Measurements from ENCODE around the gene ROBO1.

ROBO1 gene

DNA sequence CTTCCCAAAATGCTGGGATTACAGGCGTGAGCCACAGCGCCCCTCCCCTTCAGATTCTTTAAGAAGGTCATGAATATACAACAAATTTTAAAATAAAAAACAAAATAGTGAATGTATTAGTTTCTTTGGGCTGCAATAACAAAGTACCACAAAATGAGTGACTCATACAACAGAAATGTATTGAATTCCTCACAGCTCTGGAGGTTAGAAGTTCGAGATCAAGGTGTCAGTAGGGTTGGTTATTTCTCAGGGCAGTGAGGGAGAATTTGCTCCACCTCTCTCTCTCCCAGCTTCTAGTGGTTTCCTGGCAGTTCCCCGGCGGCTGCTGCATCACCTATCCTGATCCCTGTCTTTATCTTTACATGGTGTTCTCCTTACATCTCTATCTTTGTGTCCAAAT lies 804.0 kb downstream of the ROBO1 start:
- no peak for DNase-seq

DNA sequence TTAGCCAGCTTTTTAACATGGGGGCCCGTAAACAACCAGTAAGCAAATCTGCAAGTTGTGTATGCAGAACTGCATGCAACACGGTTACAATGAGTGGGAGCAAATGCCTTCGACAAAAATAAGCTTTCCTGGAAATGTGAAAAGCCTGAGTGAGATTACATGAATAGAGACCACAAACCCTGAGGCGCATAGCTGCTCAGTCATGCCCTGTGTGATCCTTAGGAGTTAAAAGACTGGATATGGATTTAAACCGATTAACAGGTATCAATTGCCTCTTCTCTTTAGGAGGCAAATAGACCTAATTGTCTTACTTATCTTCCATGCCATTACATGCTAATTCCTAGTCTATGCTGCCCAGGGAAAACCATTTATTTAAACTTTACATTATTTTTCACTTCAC lies 810.3 kb downstream of the ROBO1 start:
- DNase-seq = no peak

DNA sequence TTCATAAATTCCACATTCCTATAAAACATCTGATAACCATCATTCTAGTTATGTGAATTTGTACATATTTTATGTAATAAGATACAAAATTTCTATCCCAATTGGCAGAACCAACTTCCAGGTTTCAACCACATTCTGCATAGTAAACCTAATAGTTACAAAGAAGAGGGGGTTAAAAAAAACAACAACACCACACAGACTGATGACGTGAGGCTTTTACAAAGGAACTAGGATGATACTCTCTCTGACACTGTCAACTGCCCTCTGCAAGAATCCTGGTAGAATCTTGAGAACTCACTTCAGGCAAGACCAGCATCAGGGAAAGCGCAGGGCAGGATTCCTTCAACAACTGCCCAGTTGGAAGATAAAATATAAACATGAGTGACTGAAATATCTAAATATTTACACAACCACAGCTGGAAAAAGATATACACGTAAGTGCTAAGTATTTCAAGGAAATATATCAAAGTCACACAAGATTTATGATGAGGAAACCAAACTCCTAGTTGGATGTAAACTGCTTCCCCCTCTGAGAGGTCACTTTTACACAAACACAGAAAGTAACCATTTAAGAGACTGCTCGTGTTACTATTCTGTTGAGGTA lies 816.4 kb downstream of the ROBO1 start:
- no peak for DNase-seq

DNA sequence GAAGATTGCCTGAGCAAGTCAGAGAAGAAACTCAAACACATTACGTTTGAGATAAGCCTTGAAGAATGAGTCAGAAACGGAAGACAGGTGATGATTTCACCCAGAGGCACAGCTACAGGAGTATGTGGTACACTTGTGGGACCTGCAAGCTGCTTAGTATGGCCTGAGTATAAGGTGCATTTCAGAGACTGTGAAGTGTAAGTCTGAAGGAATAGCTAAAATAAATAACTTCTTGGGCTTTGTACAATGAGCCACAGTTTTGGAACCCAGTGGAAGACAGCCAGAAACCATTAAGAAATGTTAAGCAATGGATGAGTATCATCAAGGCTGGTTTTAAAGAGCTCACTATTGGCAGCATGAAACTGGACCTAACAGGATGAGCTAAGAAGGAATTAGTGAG lies 826.2 kb downstream of the ROBO1 start:
- DNase-seq = no peak

DNA sequence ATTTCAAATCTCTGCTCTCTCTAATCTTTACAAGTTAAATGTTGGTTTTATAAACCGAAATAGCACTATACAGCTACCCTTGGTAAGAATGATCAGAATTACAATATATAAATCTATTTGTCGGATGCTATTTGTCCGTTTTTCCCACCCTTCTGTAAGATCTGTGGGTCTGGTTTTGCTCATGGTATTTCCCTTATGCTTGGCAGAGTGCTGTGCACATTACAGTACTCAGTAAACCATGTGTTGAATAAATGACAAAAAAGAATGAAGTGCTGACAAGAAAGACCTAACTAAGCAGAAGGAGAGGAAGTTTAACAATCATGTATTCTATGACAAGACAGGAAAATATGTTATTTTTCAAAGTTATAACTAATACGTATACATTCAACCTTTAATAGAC lies 827.2 kb downstream of the ROBO1 start:
- DNase-seq = no peak

DNA sequence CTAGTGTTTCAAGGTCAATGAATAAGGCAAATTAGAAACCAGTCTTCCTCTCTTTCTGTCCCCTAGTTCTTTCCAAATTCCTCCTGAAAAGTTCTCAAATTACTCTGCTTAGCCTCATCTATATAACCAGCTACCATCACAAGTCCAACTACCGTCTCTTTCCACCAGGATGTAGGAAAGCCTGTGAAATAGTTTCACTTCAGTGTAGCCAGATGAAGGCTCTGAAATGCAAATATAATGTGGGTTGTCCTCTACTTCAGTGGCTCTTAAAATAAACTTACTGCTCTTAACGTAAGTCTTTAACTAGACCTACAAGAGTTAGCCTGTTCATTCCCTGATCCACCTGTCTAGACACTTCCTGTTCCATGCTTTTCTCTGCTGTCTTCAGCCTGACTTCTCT lies 827.7 kb downstream of the ROBO1 start:
- no peak for DNase-seq

DNA sequence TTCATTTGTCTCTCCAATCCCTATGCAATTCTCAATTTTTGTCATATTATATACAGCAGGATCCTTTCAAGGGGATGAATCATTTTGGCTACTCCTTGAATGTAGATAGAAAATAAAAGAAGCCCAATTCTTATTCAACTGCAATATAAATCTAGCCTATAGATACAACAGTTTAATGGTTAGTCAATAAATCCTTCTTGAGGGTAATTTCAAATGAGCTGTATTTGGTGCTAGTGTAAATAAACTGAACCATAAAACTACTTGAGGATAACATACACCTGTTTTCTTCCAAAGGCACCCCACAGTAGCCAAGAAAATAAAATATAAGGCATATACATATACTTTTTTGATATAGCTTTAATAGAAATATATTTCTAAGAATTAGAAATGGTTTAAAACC lies 830.3 kb downstream of the ROBO1 start:
- DNase-seq = no peak

DNA sequence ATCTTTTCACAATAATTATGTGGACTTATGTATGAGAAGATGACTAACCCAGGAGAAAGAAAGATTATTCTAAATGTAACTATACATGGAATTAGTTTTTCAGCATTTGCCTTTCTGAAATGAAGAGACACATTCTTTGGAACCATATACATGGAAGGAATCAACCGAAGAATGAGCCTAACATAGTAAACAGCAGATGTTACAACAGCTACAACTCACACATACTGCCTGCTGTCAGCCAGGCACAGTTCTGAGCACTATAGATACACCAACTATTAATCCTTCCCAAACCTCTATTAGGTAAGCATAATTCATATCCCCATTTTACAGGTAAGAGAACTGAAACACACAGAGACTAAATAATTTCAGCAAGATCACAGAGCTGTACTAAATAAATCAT lies 840.0 kb downstream of the ROBO1 start:
- no peak for DNase-seq

DNA sequence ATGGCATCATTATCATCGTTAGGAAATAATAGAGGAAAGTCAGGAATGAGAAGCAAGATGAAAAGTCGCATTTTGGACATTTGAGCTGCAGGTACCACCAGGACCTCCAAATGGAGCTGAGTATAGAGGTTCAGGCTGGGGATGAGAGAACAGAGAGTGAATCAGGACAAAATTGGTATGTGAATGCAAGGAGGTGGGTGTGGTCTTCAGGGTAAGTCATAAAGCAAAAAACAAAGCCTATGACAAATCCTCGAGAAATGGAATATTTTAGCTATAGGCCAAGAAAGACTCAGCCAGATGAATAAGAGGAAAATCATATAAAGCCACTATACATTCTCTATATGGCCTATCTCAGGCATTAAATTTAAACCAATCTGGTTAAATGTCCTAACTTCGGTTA lies 841.3 kb downstream of the ROBO1 start:
- no peak for DNase-seq

DNA sequence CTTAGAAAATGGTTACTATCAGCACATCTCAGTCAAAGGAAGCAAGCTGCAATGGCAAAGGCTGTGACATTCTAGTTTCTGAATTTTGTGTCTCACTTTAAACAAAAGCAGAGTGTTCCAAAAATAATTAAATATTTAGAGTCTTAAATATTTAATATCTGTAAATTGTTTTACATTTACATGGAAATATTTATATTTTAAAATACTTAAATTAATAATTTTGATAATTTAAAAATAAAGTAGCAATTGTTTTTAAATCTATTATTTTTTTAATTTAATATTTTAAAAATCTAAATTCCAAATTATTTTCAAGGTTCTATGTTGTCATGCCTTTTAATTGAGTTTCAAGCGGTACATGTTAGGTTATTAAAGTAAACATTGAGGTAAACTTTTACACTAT lies 843.1 kb downstream of the ROBO1 start:
- no peak for DNase-seq

DNA sequence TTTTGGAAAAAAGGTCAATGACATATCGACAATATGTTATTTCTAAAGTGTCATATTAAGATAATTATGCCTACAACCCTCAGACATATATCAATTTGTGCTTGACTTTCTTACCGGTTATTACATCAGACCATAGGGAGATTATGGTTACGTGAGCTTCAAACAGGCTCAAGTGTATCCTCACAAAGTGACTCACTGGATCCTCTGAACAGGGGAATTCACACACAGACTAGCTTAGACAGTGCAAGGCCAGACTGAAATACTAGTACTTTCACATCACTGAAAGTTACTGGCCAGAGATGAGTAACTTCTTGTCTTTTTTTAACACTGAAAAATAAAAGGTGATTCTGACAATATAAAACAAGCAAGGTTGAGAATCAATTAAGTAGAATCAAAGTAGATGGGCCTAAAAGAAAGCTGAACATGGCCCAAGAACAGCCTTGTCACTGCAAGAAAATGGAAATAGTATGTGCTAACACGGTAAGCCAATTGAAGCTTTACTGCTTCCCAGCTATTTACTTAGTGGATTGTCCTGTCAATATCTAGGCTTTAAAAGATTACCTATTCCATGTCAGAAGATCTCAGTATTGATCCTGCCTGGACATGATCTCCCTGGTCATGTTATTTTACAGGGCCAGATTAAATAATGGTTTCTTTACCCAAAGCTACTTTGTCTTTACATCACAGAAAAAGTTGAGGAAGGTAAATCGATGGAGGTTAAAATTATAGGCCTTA lies 848.6 kb downstream of the ROBO1 start:
- no peak for DNase-seq

DNA sequence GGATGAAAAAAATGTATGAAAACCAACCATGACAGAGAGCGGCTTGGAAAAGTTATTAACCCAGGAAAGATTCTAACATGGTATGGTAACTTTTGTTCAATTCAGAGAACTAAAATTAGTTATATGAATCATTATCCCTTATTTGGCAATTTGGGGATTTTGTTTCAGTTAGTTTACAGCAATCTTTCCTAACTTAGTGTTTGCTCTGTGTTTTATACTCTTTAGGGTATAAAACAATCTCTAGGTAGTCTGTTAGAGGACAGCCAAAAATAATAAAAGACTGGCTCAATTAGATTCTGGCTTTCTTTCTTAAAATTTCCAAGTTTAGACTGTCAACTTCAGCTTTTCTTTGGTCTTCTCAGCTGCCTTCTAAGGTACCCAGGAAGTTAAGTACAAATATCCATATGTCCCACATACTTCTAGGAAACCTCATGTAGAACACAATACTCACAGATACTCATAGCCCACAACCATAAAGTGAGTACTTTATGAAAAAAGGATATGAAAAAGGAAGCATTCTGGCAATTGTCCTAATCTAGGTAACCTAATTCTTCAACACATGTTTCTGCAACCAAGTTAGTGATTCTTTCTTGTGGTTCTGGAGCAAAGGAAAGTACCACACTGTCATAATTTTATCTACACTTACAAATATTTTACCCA lies 849.3 kb downstream of the ROBO1 start:
- no peak for DNase-seq

DNA sequence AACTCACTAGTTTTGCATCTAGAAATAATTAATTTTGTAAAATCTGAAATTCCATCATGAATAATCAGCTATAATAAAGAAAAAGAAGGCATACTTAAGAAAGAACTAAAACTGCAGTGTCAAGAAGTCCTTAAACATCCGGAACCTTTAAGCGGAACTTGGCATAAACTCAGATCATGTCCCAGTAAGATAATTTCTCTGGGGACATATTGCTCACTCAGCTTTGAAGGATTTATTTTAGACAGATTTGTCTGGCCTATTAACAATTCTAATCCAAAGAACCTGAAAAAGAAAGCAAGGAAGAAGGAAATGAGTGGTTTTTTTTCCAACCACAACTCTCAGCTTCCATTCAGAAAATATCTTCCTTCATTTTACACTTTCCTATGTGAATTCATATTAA lies 850.3 kb downstream of the ROBO1 start:
- DNase-seq = no peak

DNA sequence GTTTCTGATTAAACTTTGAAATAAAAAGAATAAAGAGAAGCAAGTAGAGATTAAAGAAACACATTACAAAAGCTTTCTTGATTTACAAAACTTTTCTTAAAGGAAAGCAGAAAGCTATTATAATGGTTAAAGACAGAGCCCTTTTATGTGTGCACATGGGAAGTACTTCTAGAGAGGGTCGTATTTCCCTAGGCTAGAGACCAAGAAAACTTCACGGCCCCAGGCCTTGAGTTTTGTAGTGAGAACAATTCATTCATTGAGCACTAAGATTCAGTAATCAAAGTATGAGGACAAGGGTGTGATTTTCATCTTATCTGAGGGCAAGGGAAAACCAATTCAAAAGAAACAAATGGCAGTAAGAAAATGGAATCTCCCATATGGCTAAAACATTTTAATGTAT lies 854.1 kb downstream of the ROBO1 start:
- DNase-seq = no peak

DNA sequence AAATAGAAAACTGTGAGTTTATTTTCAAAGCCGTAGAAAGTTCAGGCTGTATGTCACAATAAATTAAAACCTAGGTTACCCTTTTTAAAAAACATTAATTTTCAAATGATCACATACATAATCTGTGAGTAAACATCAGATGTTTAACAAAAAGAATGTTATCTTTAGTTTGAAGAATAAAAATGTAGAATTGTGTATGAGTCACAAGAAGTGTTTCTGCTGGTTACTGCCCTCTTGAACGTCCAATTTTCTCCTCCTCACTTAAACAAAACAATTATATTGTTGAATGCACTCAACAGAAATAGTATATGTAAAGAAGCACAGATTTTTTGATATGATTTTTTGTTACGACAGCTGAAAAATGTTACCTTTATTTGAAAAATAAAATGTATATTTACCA lies 855.1 kb downstream of the ROBO1 start:
- DNase-seq = no peak

DNA sequence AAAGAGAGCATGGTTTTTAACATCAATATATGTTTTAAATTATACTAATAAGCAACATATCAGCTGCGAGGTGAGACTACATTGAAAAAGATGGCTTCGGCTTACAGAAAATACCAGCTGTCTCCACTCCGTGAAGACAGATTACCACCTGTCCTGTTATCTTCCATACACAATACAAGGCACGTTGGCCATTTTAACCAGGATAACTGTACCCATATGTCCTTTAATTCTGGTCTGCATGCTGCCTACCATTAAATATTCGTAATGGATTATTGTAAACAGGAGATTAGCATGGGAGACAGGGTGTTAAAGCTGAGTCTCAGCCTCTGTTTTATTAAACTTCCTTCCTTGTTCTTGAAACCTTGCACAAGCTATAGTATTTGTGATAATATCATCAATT lies 855.5 kb downstream of the ROBO1 start:
- DNase-seq = no peak

DNA sequence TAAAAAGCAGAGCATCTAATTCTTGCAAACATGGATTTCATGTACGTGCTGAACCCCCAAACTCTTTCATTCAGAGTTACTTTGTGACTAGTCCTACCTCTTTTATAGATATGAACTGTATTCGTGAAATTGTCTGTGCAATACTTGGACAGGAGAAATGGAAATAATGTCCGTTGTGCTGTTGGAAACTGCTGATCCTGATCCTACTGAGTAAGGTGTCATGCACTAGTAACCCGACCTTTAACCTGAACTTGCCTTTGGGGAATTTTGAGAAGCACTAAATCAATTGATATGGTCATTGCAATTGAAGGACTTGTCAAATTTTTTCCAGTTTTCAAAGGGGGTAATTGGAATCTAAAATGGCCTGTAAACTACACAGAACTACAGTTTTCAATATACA lies 856.4 kb downstream of the ROBO1 start:
- DNase-seq = no peak

DNA sequence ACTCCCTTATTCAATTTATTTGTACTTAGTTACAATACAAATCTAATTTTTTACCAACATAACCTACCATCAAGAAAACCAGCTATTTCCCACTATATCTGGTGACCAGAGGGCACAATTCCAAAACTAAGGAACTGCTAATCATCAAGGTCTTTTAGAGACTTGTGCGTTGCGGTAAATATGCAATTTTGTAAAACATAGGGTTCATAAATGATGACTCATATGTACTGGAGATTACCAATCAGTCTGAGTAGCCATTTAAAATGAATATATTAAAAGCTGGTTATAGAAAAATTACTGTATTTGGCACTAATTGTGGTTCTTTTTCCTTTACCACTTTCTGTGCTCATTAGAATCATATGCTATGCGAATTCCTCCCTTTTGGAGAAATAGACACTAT lies 859.6 kb downstream of the ROBO1 start:
- no peak for DNase-seq

DNA sequence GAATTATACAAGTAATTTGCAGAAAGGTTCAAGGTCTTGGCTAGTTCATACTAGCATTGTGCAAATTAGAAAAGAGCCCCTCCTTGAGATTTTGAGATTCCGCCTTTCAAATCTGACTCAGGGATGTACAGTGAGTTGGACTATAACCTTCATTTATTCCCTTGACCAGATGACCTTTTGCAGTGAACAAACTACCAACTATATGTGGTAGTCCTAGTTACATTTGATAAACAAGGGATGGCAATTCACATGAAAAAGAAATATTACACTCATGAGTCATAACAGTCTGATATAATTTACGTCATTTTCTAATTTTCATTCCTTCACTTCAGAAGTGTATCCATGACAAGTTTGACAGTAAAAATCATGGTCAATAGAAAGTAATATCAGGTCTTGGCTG lies 860.4 kb downstream of the ROBO1 start:
- DNase-seq = no peak

DNA sequence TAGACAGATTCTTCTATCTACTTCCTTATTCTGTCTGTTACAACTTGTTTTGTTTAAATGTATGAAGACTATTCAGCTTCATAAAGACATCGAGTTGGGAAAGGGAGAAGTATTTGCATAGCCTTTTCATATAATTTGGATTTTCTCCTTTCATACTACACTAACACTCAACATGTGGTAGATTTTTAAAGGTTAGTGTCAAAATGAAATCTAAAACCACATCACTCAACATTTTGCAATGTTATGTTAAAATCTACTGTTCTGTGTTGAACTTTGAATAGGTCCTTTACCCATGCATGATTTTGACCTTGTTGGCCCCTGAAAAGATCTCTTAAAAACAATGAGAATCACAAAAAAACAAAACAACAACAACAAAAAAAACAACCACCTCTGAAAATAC lies 860.9 kb downstream of the ROBO1 start:
- no peak for DNase-seq

DNA sequence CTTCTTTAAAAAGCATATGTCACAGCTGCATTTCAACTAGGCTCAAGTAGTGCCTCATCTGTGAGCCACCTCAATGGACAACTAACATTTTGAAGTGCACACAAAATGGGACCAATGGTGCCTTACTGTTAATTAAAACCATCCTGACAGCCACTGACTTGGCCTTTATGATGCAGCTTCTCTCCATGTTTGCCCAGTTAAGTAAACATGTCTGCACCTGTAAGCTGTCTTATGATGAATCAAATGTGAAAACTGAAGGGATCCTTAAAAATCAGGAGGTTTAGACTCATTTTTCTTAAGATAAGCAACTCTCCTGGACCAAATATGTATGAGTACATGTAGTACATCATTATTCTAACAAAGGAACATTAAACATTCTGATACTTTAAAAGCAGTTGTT lies 861.6 kb downstream of the ROBO1 start:
- DNase-seq = no peak

DNA sequence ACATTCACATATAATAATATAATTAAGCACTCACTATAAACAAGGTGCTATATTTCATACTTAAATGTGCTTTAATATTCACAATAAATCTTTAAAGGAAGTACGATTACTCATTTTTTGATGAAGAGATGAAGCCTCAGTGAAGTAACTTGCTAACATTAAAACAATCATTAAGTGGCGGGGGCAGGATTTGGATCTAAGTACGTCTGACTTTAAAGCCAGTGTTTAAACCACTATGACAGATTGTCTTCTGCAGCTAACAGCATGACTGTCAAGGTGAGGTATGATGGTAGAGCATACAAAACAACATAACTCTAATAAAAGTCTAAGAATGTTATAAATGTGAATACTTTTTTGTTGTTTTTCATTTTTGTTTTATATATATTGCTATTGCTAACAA lies 862.1 kb downstream of the ROBO1 start:
- DNase-seq = no peak

DNA sequence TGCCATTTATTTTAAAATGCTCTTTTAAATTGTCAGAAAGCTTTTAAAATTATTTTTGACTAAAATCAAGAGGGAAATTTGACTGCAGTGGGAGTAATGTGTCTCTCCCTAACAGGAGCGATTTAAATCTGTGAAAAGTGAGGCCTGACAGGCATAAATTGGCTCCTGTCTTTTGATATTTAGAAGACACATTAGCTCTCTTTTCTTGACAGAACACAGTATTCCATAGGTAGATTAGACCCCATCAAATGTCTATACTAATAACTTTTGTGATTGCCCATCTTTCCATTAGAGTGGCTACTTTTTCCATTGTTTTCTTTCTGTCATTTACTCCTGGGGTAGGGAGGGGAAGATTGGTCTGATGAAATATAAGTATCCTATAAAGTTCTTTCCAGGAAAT lies 866.3 kb downstream of the ROBO1 start:
- no peak for DNase-seq

DNA sequence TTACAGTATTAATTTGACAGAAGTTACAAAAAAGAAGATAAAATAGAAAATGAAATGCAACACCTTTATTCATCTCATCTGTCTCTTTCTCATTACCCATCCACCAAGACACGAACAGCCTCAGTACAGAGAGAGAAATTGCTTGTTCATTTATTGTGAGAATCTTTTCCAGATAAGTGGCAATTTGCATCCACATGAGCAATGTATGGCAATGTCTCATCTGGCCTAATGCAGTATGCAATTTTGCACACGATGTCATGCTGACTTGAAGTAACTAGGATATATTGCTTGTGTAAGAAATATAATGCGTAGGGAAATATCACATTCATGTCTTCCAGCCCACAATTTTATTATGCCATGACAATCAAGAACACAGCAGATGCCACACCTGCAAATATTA lies 866.9 kb downstream of the ROBO1 start:
- DNase-seq = no peak

DNA sequence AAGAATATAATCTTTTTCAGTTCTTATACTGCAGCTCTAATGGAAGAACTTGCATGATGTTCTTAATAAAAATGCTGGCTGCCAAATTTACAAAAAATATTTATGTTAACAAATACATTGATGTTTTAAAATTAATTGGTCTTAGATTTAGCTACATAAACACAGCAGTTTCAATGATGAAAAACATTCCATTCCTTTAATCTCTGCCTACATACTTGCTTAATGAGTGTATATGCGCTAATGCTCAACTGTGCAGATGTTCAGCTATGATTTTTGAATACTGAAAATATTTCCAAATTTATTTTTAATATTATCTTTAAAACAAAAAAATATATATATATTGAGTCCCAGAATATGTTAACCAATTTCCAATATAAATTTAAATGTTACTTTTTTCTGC lies 867.4 kb downstream of the ROBO1 start:
- DNase-seq = no peak

All from NCI-H2029 treated with DMSO at 0.1 percent for 48 hours (cell line).